ENCODE results near the gene CLCN3.
"Not testable (repeated sequence)": the region's sequence is repeated elsewhere in the genome, so short reads cannot be mapped to it uniquely, and the experiment has no call there.

CLCN3 gene

GRCh38 chr4:169716677-169717076 is 96.3 kb downstream of the CLCN3 start:
- DNase-seq, result no peak

- no peak for DNase-seq
These were observed 100.2 kb downstream of the CLCN3 start for GRCh38 chr4:169720529-169720928.

GRCh38 chr4:169723207-169723965 is 103.0 kb downstream of the CLCN3 start:
- DNase-seq, result no peak

- DNase-seq, result no peak
These were observed 103.9 kb downstream of the CLCN3 start for GRCh38 chr4:169724260-169724659.

- DNase-seq, result no peak
These were observed 107.2 kb downstream of the CLCN3 start for GRCh38 chr4:169727616-169728015.

- no peak for DNase-seq
These were observed 110.2 kb downstream of the CLCN3 start for GRCh38 chr4:169730564-169730963.

- not testable (repeated sequence) for DNase-seq
These were observed 118.2 kb downstream of the CLCN3 start for GRCh38 chr4:169738604-169739003.

- no peak for DNase-seq
These were observed 121.2 kb downstream of the CLCN3 start for GRCh38 chr4:169741569-169741968.

- no peak for DNase-seq
These were observed 124.2 kb downstream of the CLCN3 start for GRCh38 chr4:169744601-169745000.

GRCh38 chr4:169745291-169745690 is 124.9 kb downstream of the CLCN3 start:
- no peak for DNase-seq

GRCh38 chr4:169756971-169757574 is 136.7 kb downstream of the CLCN3 start:
- DNase-seq, result no peak

- DNase-seq, result peak; percentile 95
These were observed 137.3 kb downstream of the CLCN3 start, which contains the start of gene HPF1 for GRCh38 chr4:169757575-169758184. Gene HPF1 (minus strand): TSS chr4:169757944. CDS start chr4:169757877, 67 bp downstream.

GRCh38 chr4:169758401-169758962 is 138.1 kb downstream of the CLCN3 start:
- no peak for DNase-seq

GRCh38 chr4:169761846-169762245 is 141.5 kb downstream of the CLCN3 start:
- no peak for DNase-seq

GRCh38 chr4:169765835-169766234 is 145.5 kb downstream of the CLCN3 start:
- no peak for DNase-seq

- no peak for DNase-seq
These were observed 146.4 kb downstream of the CLCN3 start for GRCh38 chr4:169766741-169767140.

- DNase-seq, result no peak
These were observed 148.0 kb downstream of the CLCN3 start for GRCh38 chr4:169768385-169768784.

- DNase-seq, result no peak
These were observed 150.0 kb downstream of the CLCN3 start for GRCh38 chr4:169770416-169770815.

- DNase-seq, result not testable (repeated sequence)
These were observed 151.2 kb downstream of the CLCN3 start for GRCh38 chr4:169771556-169772080.

Data from activated CD4-positive, CD25-positive, alpha-beta regulatory T cell treated with anti-CD3 and anti-CD28 coated beads, Interleukin-2, amount 50 U/mL, for 72 hours (primary cell).